Measurements from ENCODE around the gene HBA2. TPM values are rescaled to one million over a fixed set of nuclear protein-coding genes. Genes with fewer than 3 reads are reported as not detected.
"Not testable (repeated sequence)": the region's sequence is repeated elsewhere in the genome, so short reads cannot be mapped to it uniquely, and the experiment has no call there.

Gene HBA2
- total RNA-seq, 1 donor from 2014 or later, result not detected

DNA sequence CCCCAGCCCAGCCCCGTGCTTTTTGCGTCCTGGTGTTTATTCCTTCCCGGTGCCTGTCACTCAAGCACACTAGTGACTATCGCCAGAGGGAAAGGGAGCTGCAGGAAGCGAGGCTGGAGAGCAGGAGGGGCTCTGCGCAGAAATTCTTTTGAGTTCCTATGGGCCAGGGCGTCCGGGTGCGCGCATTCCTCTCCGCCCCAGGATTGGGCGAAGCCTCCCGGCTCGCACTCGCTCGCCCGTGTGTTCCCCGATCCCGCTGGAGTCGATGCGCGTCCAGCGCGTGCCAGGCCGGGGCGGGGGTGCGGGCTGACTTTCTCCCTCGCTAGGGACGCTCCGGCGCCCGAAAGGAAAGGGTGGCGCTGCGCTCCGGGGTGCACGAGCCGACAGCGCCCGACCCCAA is 3.3 kb downstream of the HBA2 start:
- Histone ChIP-seq H3K27me3 (peaks cover 89% of the 10 kb centered on the region), H4K20me1 (ENCODE audit: low read depth) (peaks cover 63% of the 10 kb centered on the region), H3F3A (ENCODE audit: low read depth) (peaks cover 18% of the 10 kb centered on the region)
- H2AFZ ChIP-seq (replicated peaks); H3K27ac Mint-ChIP-seq; H3K9me3 Mint-ChIP-seq; H3K79me2 ChIP-seq (ENCODE audit: low read depth); H3K27ac ChIP-seq; H3K4me2 ChIP-seq; H3K36me3 Mint-ChIP-seq; H3K4me3 ChIP-seq; DNase-seq (ENCODE audit: low spot score); H3K9ac ChIP-seq; H3K36me3 ChIP-seq; H3K9me3 ChIP-seq (ENCODE audit: low read depth); H3K4me1 ChIP-seq; H3K4me1 Mint-ChIP-seq; H3K4me3 Mint-ChIP-seq: not testable (repeated sequence)
- peaks cover 53% of the 10 kb centered on the region for H3K27me3 Mint-ChIP-seq (ENCODE audit: insufficient read depth, low read depth)
- TF ChIP-seq EZH2phosphoT487 (IDR thresholded peaks at IDR 0.05), result peak; percentile 32
- peak; percentile 10 for TF ChIP-seq EZH2 (IDR thresholded peaks at IDR 0.05)

DNA sequence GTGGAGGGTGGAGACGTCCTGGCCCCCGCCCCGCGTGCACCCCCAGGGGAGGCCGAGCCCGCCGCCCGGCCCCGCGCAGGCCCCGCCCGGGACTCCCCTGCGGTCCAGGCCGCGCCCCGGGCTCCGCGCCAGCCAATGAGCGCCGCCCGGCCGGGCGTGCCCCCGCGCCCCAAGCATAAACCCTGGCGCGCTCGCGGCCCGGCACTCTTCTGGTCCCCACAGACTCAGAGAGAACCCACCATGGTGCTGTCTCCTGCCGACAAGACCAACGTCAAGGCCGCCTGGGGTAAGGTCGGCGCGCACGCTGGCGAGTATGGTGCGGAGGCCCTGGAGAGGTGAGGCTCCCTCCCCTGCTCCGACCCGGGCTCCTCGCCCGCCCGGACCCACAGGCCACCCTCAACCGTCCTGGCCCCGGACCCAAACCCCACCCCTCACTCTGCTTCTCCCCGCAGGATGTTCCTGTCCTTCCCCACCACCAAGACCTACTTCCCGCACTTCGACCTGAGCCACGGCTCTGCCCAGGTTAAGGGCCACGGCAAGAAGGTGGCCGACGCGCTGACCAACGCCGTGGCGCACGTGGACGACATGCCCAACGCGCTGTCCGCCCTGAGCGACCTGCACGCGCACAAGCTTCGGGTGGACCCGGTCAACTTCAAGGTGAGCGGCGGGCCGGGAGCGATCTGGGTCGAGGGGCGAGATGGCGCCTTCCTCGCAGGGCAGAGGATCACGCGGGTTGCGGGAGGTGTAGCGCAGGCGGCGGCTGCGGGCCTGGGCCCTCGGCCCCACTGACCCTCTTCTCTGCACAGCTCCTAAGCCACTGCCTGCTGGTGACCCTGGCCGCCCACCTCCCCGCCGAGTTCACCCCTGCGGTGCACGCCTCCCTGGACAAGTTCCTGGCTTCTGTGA is 4.1 kb downstream of the HBA2 start, which contains the start of gene HBA1:
Gene HBA1, plus strand, starts transcription at position 204 of the 906 bp plus-strand sequence. Its CDS starts 37 bp downstream, at position 241.
- peak within 1 kb of the TSS; percentile 63 for H3K4me3 Mint-ChIP-seq
- H3K9me3 ChIP-seq (ENCODE audit: low read depth); H2AFZ ChIP-seq (replicated peaks); H3K27ac ChIP-seq; H3K36me3 Mint-ChIP-seq; H3K27ac Mint-ChIP-seq; H3K4me1 ChIP-seq; H3K4me2 ChIP-seq; H3K9me3 Mint-ChIP-seq; H3K4me1 Mint-ChIP-seq; H3K36me3 ChIP-seq; H3K4me3 ChIP-seq; H3K79me2 ChIP-seq (ENCODE audit: low read depth); H3K9ac ChIP-seq; DNase-seq (ENCODE audit: low spot score): not testable (repeated sequence)
- H3K27me3 Mint-ChIP-seq (ENCODE audit: insufficient read depth, low read depth), result peaks cover 50% of the 10 kb centered on the region
- Histone ChIP-seq H3F3A (ENCODE audit: low read depth) (peaks cover 25% of the 10 kb centered on the region), H4K20me1 (ENCODE audit: low read depth) (peaks cover 64% of the 10 kb centered on the region), H3K27me3 (peaks cover 87% of the 10 kb centered on the region)
- TF ChIP-seq EZH2phosphoT487 (IDR thresholded peaks at IDR 0.05), result peak; percentile 91
- TF ChIP-seq EZH2 (IDR thresholded peaks at IDR 0.05), result peak; percentile 94

DNA sequence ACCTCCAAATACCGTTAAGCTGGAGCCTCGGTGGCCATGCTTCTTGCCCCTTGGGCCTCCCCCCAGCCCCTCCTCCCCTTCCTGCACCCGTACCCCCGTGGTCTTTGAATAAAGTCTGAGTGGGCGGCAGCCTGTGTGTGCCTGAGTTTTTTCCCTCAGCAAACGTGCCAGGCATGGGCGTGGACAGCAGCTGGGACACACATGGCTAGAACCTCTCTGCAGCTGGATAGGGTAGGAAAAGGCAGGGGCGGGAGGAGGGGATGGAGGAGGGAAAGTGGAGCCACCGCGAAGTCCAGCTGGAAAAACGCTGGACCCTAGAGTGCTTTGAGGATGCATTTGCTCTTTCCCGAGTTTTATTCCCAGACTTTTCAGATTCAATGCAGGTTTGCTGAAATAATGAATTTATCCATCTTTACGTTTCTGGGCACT is 4.7 kb downstream of the HBA2 start:
- H3F3A ChIP-seq (ENCODE audit: low read depth), result peaks cover 30% of the 10 kb centered on the region
- no peak overlapping the region for H2AFZ ChIP-seq (replicated peaks)
- peaks cover 82% of the 10 kb centered on the region for H3K27me3 ChIP-seq
- TF ChIP-seq EZH2 (IDR thresholded peaks at IDR 0.05) (peak; percentile 95), EZH2phosphoT487 (IDR thresholded peaks at IDR 0.05) (peak; percentile 86)
- TF ChIP-seq, protein P1, sequence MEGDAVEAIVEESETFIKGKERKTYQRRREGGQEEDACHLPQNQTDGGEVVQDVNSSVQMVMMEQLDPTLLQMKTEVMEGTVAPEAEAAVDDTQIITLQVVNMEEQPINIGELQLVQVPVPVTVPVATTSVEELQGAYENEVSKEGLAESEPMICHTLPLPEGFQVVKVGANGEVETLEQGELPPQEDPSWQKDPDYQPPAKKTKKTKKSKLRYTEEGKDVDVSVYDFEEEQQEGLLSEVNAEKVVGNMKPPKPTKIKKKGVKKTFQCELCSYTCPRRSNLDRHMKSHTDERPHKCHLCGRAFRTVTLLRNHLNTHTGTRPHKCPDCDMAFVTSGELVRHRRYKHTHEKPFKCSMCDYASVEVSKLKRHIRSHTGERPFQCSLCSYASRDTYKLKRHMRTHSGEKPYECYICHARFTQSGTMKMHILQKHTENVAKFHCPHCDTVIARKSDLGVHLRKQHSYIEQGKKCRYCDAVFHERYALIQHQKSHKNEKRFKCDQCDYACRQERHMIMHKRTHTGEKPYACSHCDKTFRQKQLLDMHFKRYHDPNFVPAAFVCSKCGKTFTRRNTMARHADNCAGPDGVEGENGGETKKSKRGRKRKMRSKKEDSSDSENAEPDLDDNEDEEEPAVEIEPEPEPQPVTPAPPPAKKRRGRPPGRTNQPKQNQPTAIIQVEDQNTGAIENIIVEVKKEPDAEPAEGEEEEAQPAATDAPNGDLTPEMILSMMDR (IDR thresholded peaks at IDR 0.05), result no peak
- H3K36me3 Mint-ChIP-seq, result no peaks in the 10 kb centered on the region
- peaks cover 2% of the 10 kb centered on the region for H3K9me3 Mint-ChIP-seq
- no peaks in the 10 kb centered on the region for H3K79me2 ChIP-seq (ENCODE audit: low read depth)
- peaks cover 10% of the 10 kb centered on the region for H3K4me1 Mint-ChIP-seq
- peaks cover 50% of the 10 kb centered on the region for H3K27me3 Mint-ChIP-seq (ENCODE audit: insufficient read depth, low read depth)
- H3K9ac ChIP-seq, result no peak overlapping the region
- no peaks in the 10 kb centered on the region for H3K4me1 ChIP-seq
- no peak overlapping the region for H3K27ac ChIP-seq
- H4K20me1 ChIP-seq (ENCODE audit: low read depth), result peaks cover 66% of the 10 kb centered on the region
- no peaks in the 10 kb centered on the region for H3K9me3 ChIP-seq (ENCODE audit: low read depth)
- no peak overlapping the region for H3K4me2 ChIP-seq
- no peaks in the 10 kb centered on the region for H3K36me3 ChIP-seq
- H3K4me3 Mint-ChIP-seq, result peak overlapping the region; percentile 63
- peak; percentile 39 for DNase-seq (ENCODE audit: low spot score)
- H3K27ac Mint-ChIP-seq, result no peak overlapping the region
- no peak overlapping the region for H3K4me3 ChIP-seq

DNA sequence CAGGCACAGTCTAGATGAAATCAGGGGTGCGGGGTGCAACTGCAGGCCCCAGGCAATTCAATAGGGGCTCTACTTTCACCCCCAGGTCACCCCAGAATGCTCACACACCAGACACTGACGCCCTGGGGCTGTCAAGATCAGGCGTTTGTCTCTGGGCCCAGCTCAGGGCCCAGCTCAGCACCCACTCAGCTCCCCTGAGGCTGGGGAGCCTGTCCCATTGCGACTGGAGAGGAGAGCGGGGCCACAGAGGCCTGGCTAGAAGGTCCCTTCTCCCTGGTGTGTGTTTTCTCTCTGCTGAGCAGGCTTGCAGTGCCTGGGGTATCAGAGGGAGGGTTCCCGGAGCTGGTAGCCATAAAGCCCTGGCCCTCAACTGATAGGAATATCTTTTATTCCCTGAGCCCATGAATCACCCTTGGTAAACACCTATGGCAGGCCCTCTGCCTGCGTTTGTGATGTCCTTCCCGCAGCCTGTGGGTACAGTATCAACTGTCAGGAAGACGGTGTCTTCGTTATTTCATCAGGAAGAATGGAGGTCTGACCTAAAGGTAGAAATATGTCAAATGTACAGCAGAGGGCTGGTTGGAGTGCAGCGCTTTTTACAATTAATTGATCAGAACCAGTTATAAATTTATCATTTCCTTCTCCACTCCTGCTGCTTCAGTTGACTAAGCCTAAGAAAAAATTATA is 5.4 kb downstream of the HBA2 start:
- Mint-ChIP-seq H3K27ac (no peak overlapping the region), H3K27me3 (ENCODE audit: insufficient read depth, low read depth) (peaks cover 50% of the 10 kb centered on the region), H3K36me3 (no peaks in the 10 kb centered on the region), H3K4me3 (peak overlapping the region; percentile 41), H3K4me1 (peaks cover 10% of the 10 kb centered on the region), H3K9me3 (peaks cover 2% of the 10 kb centered on the region)
- H3K9me3 ChIP-seq (ENCODE audit: low read depth), result no peaks in the 10 kb centered on the region
- H2AFZ ChIP-seq (replicated peaks), result no peak overlapping the region
- no peak for DNase-seq (ENCODE audit: low spot score)
- H3F3A ChIP-seq (ENCODE audit: low read depth), result peaks cover 37% of the 10 kb centered on the region
- H3K27ac ChIP-seq, result no peak overlapping the region
- H4K20me1 ChIP-seq (ENCODE audit: low read depth), result peaks cover 66% of the 10 kb centered on the region
- H3K36me3 ChIP-seq, result no peaks in the 10 kb centered on the region
- H3K9ac ChIP-seq, result no peak overlapping the region
- no peak overlapping the region for H3K4me2 ChIP-seq
- TF ChIP-seq EZH2phosphoT487 (IDR thresholded peaks at IDR 0.05) (no peak), EZH2 (IDR thresholded peaks at IDR 0.05) (no peak)
- TF ChIP-seq, protein P1 (IDR thresholded peaks at IDR 0.05), result no peak
- H3K27me3 ChIP-seq, result peaks cover 80% of the 10 kb centered on the region
- no peaks in the 10 kb centered on the region for H3K79me2 ChIP-seq (ENCODE audit: low read depth)
- no peak overlapping the region for H3K4me3 ChIP-seq
- no peaks in the 10 kb centered on the region for H3K4me1 ChIP-seq

Measured in neural progenitor cell (in vitro differentiated cells).